Stimulated activated CD4-positive, alpha-beta T cell treated with anti-CD3 and anti-CD28 coated beads, Interleukin-2, amount 100 ng/mL, for 24 hours (primary cell): ENCODE results near the gene C20orf144.

ENCODE experiments used
- DNase-seq, 2 donors: peaks; one replicate each; pipeline ENCODE4 v3.0.0-alpha.2; 2020

Gene C20orf144

DNA sequence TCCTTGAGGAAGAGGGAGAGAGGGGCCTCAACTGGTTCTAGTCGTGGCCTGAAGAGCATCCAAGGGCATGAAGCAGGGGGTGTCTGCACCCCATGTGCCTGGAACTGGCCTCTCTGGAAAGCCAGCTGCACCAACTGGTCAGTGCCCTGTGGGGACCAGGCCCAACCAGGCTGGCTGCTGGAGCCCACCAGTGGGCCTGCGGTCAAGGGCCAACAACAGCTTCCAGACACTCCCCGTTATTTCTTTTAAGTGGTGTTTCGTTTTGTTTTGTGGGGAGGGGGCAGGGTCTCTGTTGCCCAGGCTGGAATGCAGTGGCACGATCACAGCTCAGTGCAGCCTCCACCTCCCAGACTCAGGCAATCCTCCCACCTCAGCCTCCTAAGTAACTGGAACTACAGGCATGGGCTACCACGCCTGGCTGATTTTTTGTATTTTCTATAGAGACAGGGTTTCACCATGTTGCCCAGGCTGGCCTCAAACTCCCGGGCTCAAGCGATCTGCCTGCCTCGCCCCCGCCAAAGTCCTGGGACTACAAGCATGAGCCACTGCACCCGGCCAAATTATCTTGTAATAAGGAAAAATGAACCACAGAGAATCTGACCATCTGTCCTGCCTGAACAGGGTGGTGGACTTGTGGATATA lies 11.9 kb upstream of the C20orf144 start:
- no peak for DNase-seq

DNA sequence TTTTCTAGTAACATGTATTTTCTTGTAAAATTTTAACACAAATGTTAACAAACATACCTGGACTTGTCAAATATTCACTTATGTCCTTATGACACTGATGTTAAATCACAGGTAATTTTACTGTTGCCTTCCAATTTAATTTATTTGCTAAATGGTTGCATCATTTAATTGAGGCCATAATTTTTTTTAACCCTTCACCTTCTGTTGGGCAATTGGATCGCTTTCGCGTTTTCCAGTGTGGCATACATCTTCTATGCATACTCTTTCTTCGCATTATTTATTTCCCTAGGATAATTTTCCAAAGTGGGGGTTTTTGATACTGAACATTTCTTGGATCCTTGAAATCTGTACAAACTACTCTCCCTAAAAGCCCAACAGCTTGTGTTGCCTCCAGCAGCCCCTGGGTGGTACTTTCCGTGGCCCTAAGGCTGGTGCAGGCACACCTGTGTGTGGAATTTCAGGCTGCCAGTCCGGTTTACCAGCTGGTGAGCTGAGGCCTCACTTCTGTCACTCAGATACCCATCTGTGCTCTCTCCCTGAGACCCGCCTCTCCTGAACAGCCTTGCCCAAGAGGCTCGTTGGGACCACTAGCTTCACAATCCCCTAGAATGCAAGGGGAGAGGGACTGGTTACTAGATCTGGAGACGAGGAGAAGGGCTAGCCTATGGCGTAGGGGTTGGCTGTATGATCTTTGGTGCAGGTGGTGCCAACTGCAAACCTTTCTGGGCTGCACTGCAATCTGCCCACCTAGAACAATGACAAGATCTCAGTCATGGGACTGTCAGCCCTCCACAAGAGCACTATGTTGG lies 11.2 kb upstream of the C20orf144 start:
- no peak for DNase-seq

DNA sequence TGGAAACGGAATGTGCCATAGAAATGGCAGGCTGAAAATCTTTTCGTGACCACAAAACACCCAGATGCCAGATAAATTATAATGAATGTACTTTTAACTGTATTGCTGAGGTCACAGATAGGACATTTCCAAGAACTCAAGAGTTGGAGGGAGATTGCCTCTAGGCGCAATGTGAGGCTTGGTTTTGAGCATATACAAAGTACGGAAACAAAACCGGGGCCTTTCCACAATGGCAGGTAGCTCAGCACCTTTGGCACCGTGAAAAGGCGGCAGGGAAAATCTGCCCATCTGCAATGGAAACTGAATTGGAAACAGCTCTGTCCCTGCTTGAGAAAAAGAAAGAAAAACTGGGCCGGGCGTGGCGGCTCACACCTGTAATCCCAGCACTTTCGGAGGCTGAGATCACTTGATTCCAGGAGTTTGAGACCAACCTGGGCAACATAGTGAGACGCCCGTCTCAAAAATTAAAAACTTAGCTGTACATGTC lies 10.5 kb upstream of the C20orf144 start:
- DNase-seq: no peak

DNA sequence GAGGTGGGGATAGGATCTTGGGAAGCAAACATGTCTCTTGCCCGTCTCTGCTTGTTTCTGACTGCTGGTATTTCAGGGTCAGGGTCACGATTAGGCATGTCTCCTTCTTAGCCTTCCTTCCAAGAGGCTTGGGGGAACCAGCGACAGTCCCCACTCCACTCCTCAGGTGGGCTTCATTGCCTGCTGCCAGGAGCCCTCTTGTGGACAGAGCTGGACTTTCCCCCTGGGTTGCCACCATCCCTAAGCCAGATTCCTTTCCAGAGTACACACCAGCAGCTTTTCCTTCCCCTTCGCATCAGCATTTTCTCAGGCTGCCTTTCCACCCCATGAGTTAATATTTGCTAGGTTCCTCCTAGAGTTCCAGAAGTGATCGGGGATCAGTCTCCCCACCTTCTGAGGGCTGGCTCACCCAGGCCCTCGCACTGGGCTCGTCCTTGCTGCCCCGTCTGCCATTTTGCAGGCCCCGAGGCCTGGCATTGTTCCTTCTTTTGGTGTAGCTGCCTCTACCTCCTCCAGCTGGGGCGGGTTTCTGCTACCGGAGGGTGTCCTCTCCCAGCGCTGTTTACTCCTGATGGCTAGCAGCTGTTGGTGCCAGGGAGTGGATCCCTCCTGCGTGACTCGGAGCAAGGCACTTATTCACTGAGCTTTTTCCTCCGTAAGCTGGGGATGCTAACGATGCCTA lies 8.8 kb upstream of the C20orf144 start:
- peak; percentile 38 to 47 for DNase-seq

GRCh38 chr20:33653900-33654596 lies 8.1 kb upstream of the C20orf144 start:
- DNase-seq: no peak

GRCh38 chr20:33654680-33655161 lies 7.4 kb upstream of the C20orf144 start:
- DNase-seq: no peak

DNA sequence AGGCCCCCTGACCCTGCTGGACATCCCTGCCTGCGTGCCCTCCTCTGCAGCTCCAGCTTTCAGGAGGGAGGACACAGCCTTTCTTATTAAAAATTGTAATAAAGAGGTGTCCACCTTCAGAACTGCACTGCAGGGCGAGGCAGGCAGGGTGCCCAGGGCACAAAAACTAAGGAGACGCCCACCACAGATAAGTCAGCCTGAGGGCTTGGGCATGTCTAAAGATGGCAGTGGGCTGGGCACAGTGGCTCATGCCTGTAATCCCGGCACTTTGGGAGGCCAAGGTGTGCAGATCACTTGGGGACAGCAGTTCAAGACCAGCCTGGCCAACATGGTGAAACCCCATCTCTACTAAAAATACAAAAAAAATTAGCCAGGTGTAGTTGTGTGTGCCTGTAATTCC lies 7.0 kb upstream of the C20orf144 start:
- DNase-seq: no peak

GRCh38 chr20:33656010-33656782 lies 5.9 kb upstream of the C20orf144 start:
- DNase-seq: no peak

DNA sequence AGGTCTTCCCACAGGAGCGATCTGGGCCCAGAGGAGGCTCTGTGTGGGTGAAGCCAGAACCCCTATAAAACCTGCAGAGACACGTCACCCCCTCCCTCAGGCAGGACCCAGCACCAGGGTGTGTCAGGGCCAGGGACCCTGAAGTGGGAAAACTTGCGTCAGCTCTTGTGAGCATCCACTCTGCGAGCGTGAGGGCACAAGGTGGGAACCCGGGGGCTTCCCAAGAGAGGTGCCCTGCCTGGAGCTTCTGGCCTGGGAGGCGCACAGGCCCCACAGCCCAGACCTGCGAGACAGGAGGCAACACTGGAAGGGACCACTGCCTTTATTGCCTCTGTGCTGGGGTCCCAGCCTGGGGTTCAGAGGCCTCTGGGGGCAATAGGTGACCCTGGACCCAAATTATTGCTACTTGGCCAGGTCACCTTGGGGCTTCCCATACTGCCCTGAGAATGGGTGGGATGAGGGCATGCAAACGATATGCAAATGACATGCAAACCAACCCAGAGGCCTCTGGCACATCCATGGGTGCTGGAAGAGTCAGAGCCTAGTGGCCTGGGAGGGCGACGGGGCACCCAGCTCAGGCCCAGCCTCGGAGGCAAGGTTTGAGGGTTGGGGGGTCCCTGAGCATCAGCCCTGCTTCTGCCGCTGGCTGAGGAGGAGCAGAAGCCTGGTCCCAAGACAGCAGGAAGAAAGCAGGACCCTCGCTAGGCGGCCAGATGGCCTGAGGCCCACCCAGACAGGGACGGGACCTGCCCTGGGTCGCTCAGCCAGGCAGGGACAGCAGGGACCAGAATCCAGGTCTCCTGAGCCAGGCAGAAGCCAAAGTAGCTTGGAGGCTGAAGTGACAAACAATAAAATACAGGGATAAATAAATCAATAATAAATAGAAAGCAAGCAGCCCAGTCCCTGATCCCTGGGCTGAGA lies 5.1 kb upstream of the C20orf144 start:
- no peak for DNase-seq

GRCh38 chr20:33657704-33658095 lies 4.4 kb upstream of the C20orf144 start:
- no peak for DNase-seq

- DNase-seq: no peak
Observed at GRCh38 chr20:33658510-33658909, 3.6 kb upstream of the C20orf144 start.

DNA sequence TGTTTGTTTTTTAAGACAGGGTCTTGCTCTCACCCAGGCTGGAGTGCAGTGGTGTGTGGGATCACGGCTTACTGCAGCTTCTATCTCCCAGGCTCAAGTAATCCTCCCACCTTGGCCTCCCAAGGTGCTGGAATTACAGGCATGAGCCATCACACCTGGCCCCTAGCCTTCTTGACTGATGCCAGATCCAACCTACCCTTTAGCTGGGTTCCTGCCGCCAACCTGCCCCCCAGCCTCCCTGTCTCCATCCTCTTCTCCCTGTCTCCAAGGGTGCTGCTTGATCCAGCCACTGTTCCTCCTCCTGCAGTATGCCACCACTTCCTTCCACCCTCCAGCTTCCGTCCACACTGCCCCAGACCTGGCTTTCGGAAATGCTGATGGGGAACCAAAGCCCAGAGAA lies 3.2 kb upstream of the C20orf144 start:
- no peak for DNase-seq

GRCh38 chr20:33659341-33660034 lies 2.6 kb upstream of the C20orf144 start:
- DNase-seq: no peak

DNA sequence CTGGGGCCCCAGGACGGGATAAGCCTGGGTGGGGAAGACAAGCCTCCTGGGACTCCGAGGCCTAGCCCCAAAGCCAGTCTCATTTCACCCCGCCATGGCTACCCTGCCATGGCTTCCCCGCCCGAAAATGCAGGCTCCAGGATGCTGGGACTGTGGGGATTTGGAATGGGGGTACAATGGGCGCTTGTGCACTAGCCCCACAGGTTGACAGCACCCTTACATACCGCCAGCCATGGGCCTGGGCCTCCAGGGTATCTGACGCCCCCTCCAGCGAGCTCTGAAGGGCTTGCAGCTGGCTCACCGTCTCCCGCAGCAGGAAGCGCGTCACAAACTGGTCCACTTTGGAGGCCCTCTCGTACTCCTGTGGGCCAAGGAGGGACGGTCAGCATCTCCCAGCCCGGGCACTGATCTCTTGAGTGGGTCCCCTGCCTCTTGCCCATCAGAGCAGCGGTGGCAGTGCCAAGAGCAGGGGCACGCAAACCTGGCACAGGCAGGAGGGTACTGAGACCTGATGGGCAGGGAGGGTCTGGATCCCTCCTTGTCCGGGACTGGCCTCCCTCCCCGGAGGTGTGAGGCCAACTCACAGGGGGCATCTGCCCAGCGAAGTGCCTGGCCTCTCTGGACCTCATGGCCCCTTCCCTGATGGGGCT lies 2.0 kb upstream of the C20orf144 start:
- no peak for DNase-seq

DNA sequence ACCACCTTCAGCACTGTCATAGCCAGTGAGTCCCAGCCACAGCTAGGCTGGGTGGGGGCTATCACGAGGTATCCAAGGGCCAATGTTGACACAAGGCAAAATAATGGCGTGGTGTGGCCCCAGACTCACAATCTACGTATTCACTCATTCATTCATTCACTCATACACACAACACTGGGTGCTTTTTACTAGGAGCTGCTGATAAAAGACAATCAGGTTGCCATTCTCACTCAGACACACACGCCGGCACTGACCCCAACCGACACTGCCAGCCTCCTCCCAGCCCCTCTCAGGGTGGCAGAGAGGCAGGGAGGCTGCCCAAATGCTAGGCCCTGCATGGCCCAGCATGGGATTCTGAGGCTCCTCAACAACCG lies 1.5 kb upstream of the C20orf144 start:
- DNase-seq: no peak

GRCh38 chr20:33663161-33664084 lies 1.3 kb downstream of the C20orf144 start:
- DNase-seq: peak; percentile 87 to 90

- DNase-seq: no peak
Observed at GRCh38 chr20:33664085-33664761, 2.1 kb downstream of the C20orf144 start.

- DNase-seq: no peak
Observed at GRCh38 chr20:33664762-33665144, 2.6 kb downstream of the C20orf144 start.
